GM12878 (cell line): ENCODE data around the gene CRTC1. TPM values are rescaled to one million over a fixed set of nuclear protein-coding genes. Genes with fewer than 3 reads are reported as not detected.

ENCODE experiments used
- ATAC-seq: fragments of 200-7000 bp; cut with Tn5 transposase; 3 replicates; pipeline ENCODE4 v1.9.1; 2020; ENCODE audit warnings: mild to moderate bottlenecking, moderate library complexity
- BruUV-seq: library from RNA; stranded (reverse); fragments of 400-500 nt; replicated peaks from 2 replicates; lab custom pipeline; 2021; lab: Mats Ljungman, UMichigan
- CTCF ChIA-PET: fragments of 300-600 bp; sonication (Branson Sonifier 250); formaldehyde crosslinking; extraction: SDS; loops from one replicate; lab custom pipeline; 2021; ENCODE audit warnings: inconsistent platforms; lab: Yijun Ruan, JAX
- POLR2A ChIA-PET: fragments of 350-600 bp; formaldehyde crosslinking; extraction: SDS; loops from one replicate; lab custom pipeline; 2021; ENCODE audit warnings: inconsistent platforms; lab: Charles Lee
- RAD21 ChIA-PET: fragments of 300-600 bp; sonication (Branson Sonifier 250); formaldehyde crosslinking; loops from one replicate; lab custom pipeline; 2023; ENCODE audit warnings: antibody characterized with exemption; ENCODE audit not compliant: unreplicated experiment; lab: Charles Lee
- SMC1A ChIA-PET: fragments of 300-600 bp; sonication (Branson Sonifier 250); formaldehyde crosslinking; loops from one replicate; lab custom pipeline; 2023; ENCODE audit not compliant: unreplicated experiment, uncharacterized antibody; lab: Charles Lee
- DNase-seq: peaks from one replicate; pipeline ENCODE4 v3.0.0-alpha.2; 2011; ENCODE audit warnings: low read depth, low spot score
- FAIRE-seq: peaks from 3 replicates; lab custom pipeline; 2011; peaks lifted over from hg19 to GRCh38; lab: Jason Lieb, UNC
- H2AFZ ChIP-seq: 2 replicates; pipeline ENCODE4 v1.6.0; 2011; ENCODE audit warnings: low read depth, low read length, control low read depth; ENCODE audit not compliant: control insufficient read depth
- H3K27ac ChIP-seq: 2 replicates; pipeline ENCODE4 v1.5.1; 2011; ENCODE audit warnings: control low read depth; ENCODE audit not compliant: control insufficient read depth, insufficient read depth
- H3K27me3 ChIP-seq, 2 experiments: replicated peaks in 1 of 2; 2 replicates each; pipeline versions ENCODE4 v1.6.0 to v1.6.1; 2011; ENCODE audit warnings: low read length in 1 of 2; ENCODE audit not compliant: control insufficient read depth in 2 of 2, insufficient read depth in 2 of 2
- H3K36me3 ChIP-seq, 2 experiments: 2 replicates each; pipeline ENCODE4 v1.5.1; 2011; ENCODE audit warnings: low read length in 1 of 2; ENCODE audit not compliant: control insufficient read depth in 2 of 2, insufficient read depth in 2 of 2
- H3K4me1 ChIP-seq: 2 replicates; pipeline ENCODE4 v1.6.1; 2011; ENCODE audit warnings: mild to moderate bottlenecking, low read length, moderate library complexity, mixed read lengths; ENCODE audit not compliant: control insufficient read depth, insufficient read depth
- H3K4me2 ChIP-seq: 2 replicates; pipeline ENCODE4 v1.6.0; 2011; ENCODE audit warnings: control low read depth; ENCODE audit not compliant: control insufficient read depth, insufficient read depth
- H3K4me3 ChIP-seq: fragments of 200-600 bp; sonication (generic); 2 replicates; pipeline ENCODE4 v1.5.1; 2016
- H3K79me2 ChIP-seq: 2 replicates; pipeline ENCODE4 v1.6.0; 2011; ENCODE audit warnings: low read length; ENCODE audit not compliant: control insufficient read depth, insufficient read depth
- H3K9ac ChIP-seq: 2 replicates; pipeline ENCODE4 v1.8.0; 2011; ENCODE audit warnings: low read length, control low read depth, mixed read lengths; ENCODE audit not compliant: control insufficient read depth, insufficient read depth
- H3K9me3 ChIP-seq: replicated peaks from 3 replicates; pipeline ENCODE4 v1.5.1; 2011; ENCODE audit warnings: mild to moderate bottlenecking, low read length; ENCODE audit not compliant: control insufficient read depth, insufficient read depth
- H4K20me1 ChIP-seq: 2 replicates; pipeline ENCODE4 v1.6.0; 2011; ENCODE audit not compliant: control insufficient read depth, insufficient read depth
- CEBPB ChIP-seq, 2 experiments: fragments of 150-350 bp in 1 of 2; IDR thresholded peaks; 2 replicates each; pipeline ENCODE4 v1.6.1; 2012 to 2014; ENCODE audit warnings: low read depth in 2 of 2, low read length in 2 of 2, borderline replicate concordance in 1 of 2, inconsistent platforms in 1 of 2
- CHD2 ChIP-seq: IDR thresholded peaks from 2 replicates; pipeline ENCODE4 v1.6.1; 2011; ENCODE audit warnings: low read depth, low read length, improper control_type of control experiment, borderline replicate concordance
- CREM ChIP-seq: IDR thresholded peaks from 2 replicates; pipeline ENCODE4 v1.6.1; 2014; ENCODE audit warnings: antibody characterized with exemption, low read depth
- ETV6 ChIP-seq, 2 experiments: fragments of 450-650 bp in 1 of 2; IDR thresholded peaks in 1 of 2; conservative IDR thresholded peaks in 1 of 2; 2 replicates each; pipeline ENCODE4 v1.6.1; 2014; ENCODE audit warnings: antibody characterized with exemption in 1 of 2, borderline replicate concordance in 1 of 2, low read depth in 1 of 2, mild to moderate bottlenecking in 1 of 2, moderate library complexity in 1 of 2
- FOXM1 ChIP-seq: IDR thresholded peaks from 2 replicates; pipeline ENCODE4 v1.6.1; 2012; ENCODE audit warnings: low read depth, mild to moderate bottlenecking, inconsistent platforms, low read length, moderate library complexity
- GATAD2B ChIP-seq: fragments of 450-650 bp; conservative IDR thresholded peaks from 2 replicates; pipeline ENCODE4 v1.6.1; 2017; ENCODE audit warnings: low read depth, mild to moderate bottlenecking, moderate library complexity
- STAT3 ChIP-seq: IDR thresholded peaks from 2 replicates; pipeline ENCODE4 v1.6.1; 2011; ENCODE audit warnings: low read depth, low read length, improper control_type of control experiment
- TCF3 ChIP-seq: IDR thresholded peaks from 2 replicates; pipeline ENCODE4 v1.6.1; 2012; ENCODE audit warnings: low read depth, mild to moderate bottlenecking, low read length, borderline replicate concordance; ENCODE audit not compliant: insufficient read depth
- WGBS: methylation state at CpG from one replicate; pipeline ENCODE4 v1.1.6; 2016; ENCODE audit warnings: low lambda C conversion rate; ENCODE audit not compliant: insufficient replicate concordance, insufficient coverage; ENCODE audit errors: missing lambda C conversion rate; 5-methylcytosine and 5-hydroxymethylcytosine counted together
- in situ Hi-C: fragments of 300-500 bp; cut with MboI; formaldehyde crosslinking; loops from 9 replicates; pipeline ENCODE4 v1.14.3; 2018; ENCODE audit warnings: mixed read lengths
- intact Hi-C: fragments of 100-400 bp; cut with micrococcal nuclease; formaldehyde crosslinking; loops from one replicate; pipeline ENCODE4 v1.14.2; 2022; ENCODE audit not compliant: unreplicated experiment
- polyA plus RNA-seq, 11 experiments: library from polyadenylated mRNA; depleted of rRNA in 4 of 11; unstranded in 6 of 11; stranded (reverse) in 5 of 11; fragments of >200 nt; fragmentation: Nextera tagmentation in 4 of 11; fragmentation: Illumina TruSeq in 1 of 11; extraction: Ambion mirVana in 4 of 11; extraction: Trizol in 1 of 11; gene quantifications; 1 replicate in 1 of 11; 2 replicates in 10 of 11; pipeline versions ENCODE4 v1.2.1 to v1.2.3, GENCODE V29; 2011 to 2016; ENCODE audit warnings: inconsistent platforms in 2 of 11, missing spikeins in 2 of 11, low read depth in 1 of 11
- total RNA-seq, 4 experiments: library from RNA; depleted of rRNA in 3 of 4; stranded (reverse); fragments of >200 nt in 3 of 4; fragmentation: Illumina TruSeq in 1 of 4; extraction: Trizol in 1 of 4; gene quantifications; 2 replicates each; pipeline versions ENCODE4 v1.2.1 to v1.2.3, GENCODE V29; 2013 to 2021
- TF ChIP-seq, protein P1 (sequence below): IDR thresholded peaks from 2 replicates; pipeline ENCODE4 v1.6.1; 2012; ENCODE audit warnings: mild to moderate bottlenecking, low read depth, low read length

CRTC1 gene
- total and polyA plus RNA-seq, 10 of the 15 experiments (the other 5 are each of a cell fraction or from before 2014, with no cell fraction given) = 0.02 to 4.6 (median 1.1) TPM; not detected in 1

DNA sequence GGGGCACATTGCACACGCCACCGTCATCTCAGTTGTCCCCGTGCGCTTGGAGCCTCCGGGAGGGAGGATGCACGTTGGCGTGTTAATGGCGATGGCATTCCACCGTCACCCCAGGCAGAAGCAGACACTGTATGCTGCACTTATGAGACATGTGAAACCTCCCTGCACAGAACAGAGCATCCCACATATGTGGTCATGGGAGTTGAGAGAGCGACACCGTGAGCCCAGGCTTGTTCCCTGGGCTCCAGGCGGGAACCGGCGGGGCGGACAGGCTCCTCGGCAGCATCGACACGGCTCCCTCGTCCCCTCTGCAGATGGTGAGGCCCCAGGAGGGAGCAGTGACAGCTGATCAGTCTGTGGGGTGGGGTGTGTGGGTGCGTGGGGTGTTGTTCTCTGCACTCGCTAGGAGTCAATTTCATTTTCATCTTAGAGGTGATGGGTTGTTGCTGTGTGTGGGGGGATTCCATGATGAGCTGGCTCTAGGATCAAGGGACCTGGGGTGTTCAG is 40.4 kb downstream of the CRTC1 start:
- ChIA-PET POLR2A (no interaction called here), CTCF (interaction anchor here (0.7 to 0.9 kb wide), 2 partner anchors 96 to 123 kb away, joined by 3 read pairs; no protein-coding TSS in a partner anchor), RAD21 (interaction anchor here (0.5 kb wide), 1 partner anchor 42 kb away, joined by 3 read pairs; no protein-coding TSS in a partner anchor)
- Histone ChIP-seq H2AFZ (no peak overlapping the region), H3K4me2 (no peak overlapping the region), H3K27ac (no peak overlapping the region), H3K79me2 (no peaks in the 10 kb centered on the region), H3K36me3 (no peaks in the 10 kb centered on the region), H3K4me3 (no peak overlapping the region), H3K9ac (no peak overlapping the region), H4K20me1 (no peaks in the 10 kb centered on the region)
- intact Hi-C loops (no loop called here), in situ Hi-C loops (no loop called here)
- no peak for DNase-seq
- FAIRE-seq = no peak
- peak; percentile 44; the same call in 2 of the 3 replicates for ATAC-seq
- TF ChIP-seq ETV6 (conservative IDR thresholded peaks at IDR 0.05 in 1 of 2, IDR thresholded peaks at IDR 0.05 in 1 of 2; ENCODE audit: borderline replicate concordance in 1 of 2, low read depth in 1 of 2) = no peak
- no peak for TF ChIP-seq FOXM1
- TF ChIP-seq GATAD2B = no peak
- TF ChIP-seq STAT3 = no peak
- TF ChIP-seq, all 136 proteins: peak for 0
- H3K27me3 ChIP-seq = no peaks in the 10 kb centered on the region
- no peaks in the 10 kb centered on the region for H3K4me1 ChIP-seq
- SMC1A ChIA-PET = no interaction called here
- no peaks in the 10 kb centered on the region for H3K9me3 ChIP-seq
- BruUV-seq = no TSS peak
- 83% methylated on average over 21 of the region's 21 CpGs for WGBS

DNA sequence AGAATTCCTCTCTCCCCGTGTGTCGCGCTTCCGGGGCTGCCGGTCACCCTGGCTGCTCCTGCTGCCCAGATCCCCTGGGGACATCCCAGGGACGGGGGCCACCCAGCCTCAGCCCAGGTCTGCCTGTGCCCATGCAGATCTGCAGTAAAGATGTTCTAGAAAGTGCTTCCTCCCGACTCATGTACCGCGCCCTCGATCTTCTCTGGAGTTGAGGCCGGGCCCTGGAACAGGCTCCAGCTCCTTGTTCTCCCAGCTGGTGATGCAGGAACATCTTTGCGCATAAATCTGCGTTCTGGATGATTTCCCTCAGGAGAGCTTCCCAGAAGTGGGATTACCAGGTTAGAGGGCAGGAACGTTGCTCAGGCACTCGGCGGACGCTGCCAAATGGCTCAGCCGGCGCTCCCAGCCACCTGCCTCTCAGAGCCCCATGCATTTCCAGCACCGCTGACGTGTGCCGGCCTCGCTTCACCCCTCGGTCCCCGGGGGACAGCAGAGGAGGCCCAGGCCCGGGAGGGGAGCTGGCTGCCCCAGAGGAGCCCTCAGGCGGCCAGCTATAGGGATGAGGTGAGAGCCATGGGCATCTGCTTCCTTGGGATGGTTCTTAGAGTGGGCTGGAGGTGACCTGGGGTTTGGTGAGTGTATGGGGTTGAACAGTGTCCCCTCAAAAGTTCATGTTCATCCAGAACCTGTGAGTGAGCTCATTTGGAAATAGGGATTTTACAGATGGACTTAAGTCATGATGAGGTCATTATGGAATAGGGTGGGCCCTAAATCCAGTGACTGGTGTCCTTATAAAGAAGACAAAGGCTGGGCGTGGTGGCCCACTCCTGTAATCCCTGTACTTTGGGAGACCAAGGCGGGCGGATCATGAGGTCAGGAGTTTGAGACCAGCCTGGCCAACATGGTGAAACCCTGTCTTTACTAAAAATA is 42.6 kb downstream of the CRTC1 start:
- no peak for ATAC-seq
- ChIA-PET POLR2A (interaction anchor here (0.6 kb wide), 1 partner anchor 309 kb away, joined by 3 read pairs; no protein-coding TSS in a partner anchor), CTCF (no interaction called here), RAD21 (no interaction called here), SMC1A (no interaction called here)
- in situ Hi-C loops = no loop called here
- H3K36me3 ChIP-seq = no peaks in the 10 kb centered on the region
- H3K4me1 ChIP-seq = no peaks in the 10 kb centered on the region
- DNase-seq = no peak
- no peaks in the 10 kb centered on the region for H3K79me2 ChIP-seq
- intact Hi-C loops = no loop called here
- no peak overlapping the region for H3K9ac ChIP-seq
- H3K4me2 ChIP-seq = no peak overlapping the region
- WGBS = 84% methylated on average over 30 of the region's 30 CpGs
- no peaks in the 10 kb centered on the region for H3K9me3 ChIP-seq
- no peaks in the 10 kb centered on the region for H4K20me1 ChIP-seq
- no peak for FAIRE-seq
- H3K27ac ChIP-seq = no peak overlapping the region
- no TSS peak for BruUV-seq
- no peak overlapping the region for H3K4me3 ChIP-seq
- no peak overlapping the region for H2AFZ ChIP-seq
- H3K27me3 ChIP-seq = no peaks in the 10 kb centered on the region
- no peak for TF ChIP-seq CHD2
- TF ChIP-seq CEBPB (IDR thresholded peaks at IDR 0.05; ENCODE audit: borderline replicate concordance in 1 of 2, low read depth in 2 of 2, low read length in 2 of 2) = no peak
- TF ChIP-seq, protein P1, sequence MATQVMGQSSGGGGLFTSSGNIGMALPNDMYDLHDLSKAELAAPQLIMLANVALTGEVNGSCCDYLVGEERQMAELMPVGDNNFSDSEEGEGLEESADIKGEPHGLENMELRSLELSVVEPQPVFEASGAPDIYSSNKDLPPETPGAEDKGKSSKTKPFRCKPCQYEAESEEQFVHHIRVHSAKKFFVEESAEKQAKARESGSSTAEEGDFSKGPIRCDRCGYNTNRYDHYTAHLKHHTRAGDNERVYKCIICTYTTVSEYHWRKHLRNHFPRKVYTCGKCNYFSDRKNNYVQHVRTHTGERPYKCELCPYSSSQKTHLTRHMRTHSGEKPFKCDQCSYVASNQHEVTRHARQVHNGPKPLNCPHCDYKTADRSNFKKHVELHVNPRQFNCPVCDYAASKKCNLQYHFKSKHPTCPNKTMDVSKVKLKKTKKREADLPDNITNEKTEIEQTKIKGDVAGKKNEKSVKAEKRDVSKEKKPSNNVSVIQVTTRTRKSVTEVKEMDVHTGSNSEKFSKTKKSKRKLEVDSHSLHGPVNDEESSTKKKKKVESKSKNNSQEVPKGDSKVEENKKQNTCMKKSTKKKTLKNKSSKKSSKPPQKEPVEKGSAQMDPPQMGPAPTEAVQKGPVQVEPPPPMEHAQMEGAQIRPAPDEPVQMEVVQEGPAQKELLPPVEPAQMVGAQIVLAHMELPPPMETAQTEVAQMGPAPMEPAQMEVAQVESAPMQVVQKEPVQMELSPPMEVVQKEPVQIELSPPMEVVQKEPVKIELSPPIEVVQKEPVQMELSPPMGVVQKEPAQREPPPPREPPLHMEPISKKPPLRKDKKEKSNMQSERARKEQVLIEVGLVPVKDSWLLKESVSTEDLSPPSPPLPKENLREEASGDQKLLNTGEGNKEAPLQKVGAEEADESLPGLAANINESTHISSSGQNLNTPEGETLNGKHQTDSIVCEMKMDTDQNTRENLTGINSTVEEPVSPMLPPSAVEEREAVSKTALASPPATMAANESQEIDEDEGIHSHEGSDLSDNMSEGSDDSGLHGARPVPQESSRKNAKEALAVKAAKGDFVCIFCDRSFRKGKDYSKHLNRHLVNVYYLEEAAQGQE = no peak
- TF ChIP-seq TCF3 = no peak
- TF ChIP-seq CREM = no peak
